OCI-LY1 (cell line): ENCODE measurements around the gene FEM1C.

ENCODE experiments used
- H2AFZ ChIP-seq: fragments of 200-600 bp; sonication (generic), shearing (Covaris generic); 2 replicates; pipeline ENCODE4 v1.6.0; 2014; ENCODE audit warnings: antibody characterized with exemption, mild to moderate bottlenecking, low read length
- H3F3A ChIP-seq: fragments of 200-600 bp; sonication (generic), shearing (Covaris generic); 2 replicates; pipeline ENCODE4 v1.6.0; 2014; ENCODE audit warnings: mild to moderate bottlenecking, antibody characterized with exemption, low read length, moderate library complexity; ENCODE audit not compliant: insufficient read depth
- H3K27ac ChIP-seq: fragments of 200-600 bp; sonication (generic); 2 replicates; pipeline ENCODE4 v1.5.1; 2014; ENCODE audit warnings: low read length, mixed run types, mild to moderate bottlenecking, low read depth; ENCODE audit not compliant: poor library complexity, severe bottlenecking
- H3K27me3 ChIP-seq: fragments of 200-600 bp; sonication (generic); 2 replicates; pipeline ENCODE4 v1.6.0; 2014; ENCODE audit warnings: antibody characterized with exemption, mild to moderate bottlenecking, low read length, moderate library complexity; ENCODE audit not compliant: insufficient read depth
- H3K36me3 ChIP-seq: fragments of 200-600 bp; sonication (generic); 2 replicates; pipeline ENCODE4 v1.6.1; 2014; ENCODE audit warnings: mild to moderate bottlenecking, antibody characterized with exemption, low read length, moderate library complexity, mixed read lengths; ENCODE audit not compliant: insufficient read depth
- H3K4me1 ChIP-seq: fragments of 200-600 bp; sonication (generic); 2 replicates; pipeline ENCODE4 v1.5.1; 2014; ENCODE audit warnings: mild to moderate bottlenecking, low read length, moderate library complexity; ENCODE audit not compliant: insufficient read depth, severe bottlenecking
- H3K4me2 ChIP-seq: fragments of 200-600 bp; sonication (generic), shearing (Covaris generic); 2 replicates; pipeline ENCODE4 v1.6.1; 2014; ENCODE audit warnings: low read length
- H3K4me3 ChIP-seq: fragments of 200-600 bp; sonication (generic); 2 replicates; pipeline ENCODE4 v1.5.1; 2014; ENCODE audit warnings: low read length, low read depth, mild to moderate bottlenecking, mixed read lengths; ENCODE audit not compliant: poor library complexity, severe bottlenecking
- H3K79me2 ChIP-seq: fragments of 200-600 bp; shearing (Covaris generic); 2 replicates; pipeline ENCODE4 v1.6.1; 2016; ENCODE audit warnings: mixed run types, low read length, mixed read lengths; ENCODE audit not compliant: insufficient read depth
- H3K9ac ChIP-seq: fragments of 200-600 bp; sonication (generic), shearing (Covaris generic); 2 replicates; pipeline ENCODE4 v1.6.1; 2014; ENCODE audit warnings: mild to moderate bottlenecking, low read length, mixed read lengths
- H3K9me2 ChIP-seq: fragments of 200-600 bp; sonication (generic), shearing (Covaris generic); 2 replicates; pipeline ENCODE4 v1.6.1; 2014; ENCODE audit warnings: low read depth, mild to moderate bottlenecking, low read length, mixed read lengths
- H3K9me3 ChIP-seq: fragments of 200-600 bp; shearing (Covaris generic); 2 replicates; pipeline ENCODE4 v1.6.1; 2014; ENCODE audit warnings: low read length, mixed read lengths
- H4K20me1 ChIP-seq: fragments of 200-600 bp; sonication (generic), shearing (Covaris generic); 2 replicates; pipeline ENCODE4 v1.6.0; 2016; ENCODE audit warnings: mild to moderate bottlenecking, low read length; ENCODE audit not compliant: insufficient read depth
- EZH2 ChIP-seq: fragments of 200-600 bp; sonication (generic), shearing (Covaris generic); IDR thresholded peaks from 2 replicates; pipeline ENCODE4 v1.8.0; 2017; ENCODE audit warnings: borderline replicate concordance, mixed run types, mild to moderate bottlenecking, antibody characterized with exemption, low read length, moderate library complexity, mixed read lengths
- TF ChIP-seq, protein P1 (sequence below): fragments of 200-600 bp; sonication (generic), shearing (Covaris generic); IDR thresholded peaks from 2 replicates; pipeline ENCODE4 v1.5.1; 2017; ENCODE audit warnings: mild to moderate bottlenecking, antibody characterized with exemption, low read length, moderate library complexity, mixed read lengths

FEM1C gene

DNA sequence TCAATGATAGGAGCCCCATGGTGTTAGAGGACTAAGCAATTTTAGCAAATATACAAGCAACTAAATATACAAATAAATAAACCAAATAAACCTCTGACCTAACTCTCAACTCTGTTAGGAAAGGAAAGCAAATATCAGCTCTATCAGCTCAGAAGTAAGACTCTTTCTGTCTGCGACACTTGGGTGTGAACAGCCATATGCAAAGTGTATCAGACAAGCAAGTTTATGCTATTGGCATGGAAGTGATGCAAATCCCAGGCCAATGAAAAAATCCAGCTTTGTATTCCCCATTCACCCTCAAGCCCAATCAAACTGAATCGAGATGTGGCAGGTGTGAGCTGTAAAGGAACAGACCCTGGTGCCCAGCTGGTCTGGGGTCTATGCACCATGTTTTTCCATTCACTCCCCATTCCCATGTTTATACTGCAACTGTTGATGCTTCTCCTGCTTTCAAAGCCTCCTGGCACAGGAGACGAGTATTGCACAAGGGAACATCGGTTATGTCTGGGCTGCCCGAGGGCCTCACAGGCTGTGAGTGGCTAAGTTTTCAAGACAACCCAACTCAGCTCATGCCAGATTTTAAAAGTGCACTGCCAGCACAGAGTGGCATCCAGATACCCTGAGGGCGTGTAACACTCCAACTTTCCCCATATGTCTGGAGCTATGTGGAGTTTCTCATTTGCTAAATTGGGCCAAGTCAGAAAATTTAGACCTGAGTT is 73.1 kb downstream of the FEM1C start:
- Histone ChIP-seq H3K9ac (no peak overlapping the region), H3K4me3 (no peak overlapping the region), H3K9me2 (no peaks in the 10 kb centered on the region), H3F3A (no peaks in the 10 kb centered on the region), H4K20me1 (no peaks in the 10 kb centered on the region), H2AFZ (no peak overlapping the region), H3K27ac (no peak overlapping the region), H3K4me2 (no peak overlapping the region), H3K27me3 (no peaks in the 10 kb centered on the region), H3K79me2 (no peaks in the 10 kb centered on the region), H3K4me1 (no peaks in the 10 kb centered on the region), H3K9me3 (no peaks in the 10 kb centered on the region), H3K36me3 (no peaks in the 10 kb centered on the region)
- TF ChIP-seq EZH2, result no peak
- TF ChIP-seq, protein P1, sequence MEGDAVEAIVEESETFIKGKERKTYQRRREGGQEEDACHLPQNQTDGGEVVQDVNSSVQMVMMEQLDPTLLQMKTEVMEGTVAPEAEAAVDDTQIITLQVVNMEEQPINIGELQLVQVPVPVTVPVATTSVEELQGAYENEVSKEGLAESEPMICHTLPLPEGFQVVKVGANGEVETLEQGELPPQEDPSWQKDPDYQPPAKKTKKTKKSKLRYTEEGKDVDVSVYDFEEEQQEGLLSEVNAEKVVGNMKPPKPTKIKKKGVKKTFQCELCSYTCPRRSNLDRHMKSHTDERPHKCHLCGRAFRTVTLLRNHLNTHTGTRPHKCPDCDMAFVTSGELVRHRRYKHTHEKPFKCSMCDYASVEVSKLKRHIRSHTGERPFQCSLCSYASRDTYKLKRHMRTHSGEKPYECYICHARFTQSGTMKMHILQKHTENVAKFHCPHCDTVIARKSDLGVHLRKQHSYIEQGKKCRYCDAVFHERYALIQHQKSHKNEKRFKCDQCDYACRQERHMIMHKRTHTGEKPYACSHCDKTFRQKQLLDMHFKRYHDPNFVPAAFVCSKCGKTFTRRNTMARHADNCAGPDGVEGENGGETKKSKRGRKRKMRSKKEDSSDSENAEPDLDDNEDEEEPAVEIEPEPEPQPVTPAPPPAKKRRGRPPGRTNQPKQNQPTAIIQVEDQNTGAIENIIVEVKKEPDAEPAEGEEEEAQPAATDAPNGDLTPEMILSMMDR, result no peak

DNA sequence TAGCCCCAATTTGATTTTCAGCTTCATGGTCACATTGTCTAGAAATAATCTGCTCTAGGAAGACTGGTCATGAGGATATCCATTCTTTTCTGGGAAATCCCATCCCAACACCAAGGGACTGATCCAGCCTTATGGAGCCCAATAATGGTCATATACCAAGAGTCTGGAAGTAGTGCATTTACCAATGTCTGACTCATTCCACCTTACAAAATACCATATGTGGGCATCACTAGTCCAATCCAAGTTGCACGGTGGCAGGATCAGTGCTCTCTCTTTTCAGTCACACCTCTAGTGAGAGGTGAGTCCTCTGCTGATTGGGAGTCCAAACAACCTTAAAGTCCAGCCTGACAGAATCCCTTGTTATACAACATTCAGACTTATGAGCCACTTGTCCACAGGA is 73.7 kb downstream of the FEM1C start:
- H3K4me2 ChIP-seq, result no peak overlapping the region
- no peaks in the 10 kb centered on the region for H3K9me2 ChIP-seq
- no peaks in the 10 kb centered on the region for H3K36me3 ChIP-seq
- H3K9ac ChIP-seq, result no peak overlapping the region
- H3K27ac ChIP-seq, result no peak overlapping the region
- H3K4me3 ChIP-seq, result no peak overlapping the region
- no peaks in the 10 kb centered on the region for H3F3A ChIP-seq
- TF ChIP-seq EZH2, result no peak
- TF ChIP-seq, protein P1, result no peak
- no peaks in the 10 kb centered on the region for H3K27me3 ChIP-seq
- H3K9me3 ChIP-seq, result no peaks in the 10 kb centered on the region
- no peaks in the 10 kb centered on the region for H4K20me1 ChIP-seq
- no peak overlapping the region for H2AFZ ChIP-seq
- no peaks in the 10 kb centered on the region for H3K4me1 ChIP-seq
- no peaks in the 10 kb centered on the region for H3K79me2 ChIP-seq
